LNCAP (cell line): ENCODE data around the gene IL33.

Experiments used
- CTCF ChIP-seq: fragments of 450-650 bp; IDR thresholded peaks from 2 replicates; pipeline ENCODE4 v1.5.1; 2017; ENCODE audit warnings: mild to moderate bottlenecking

The IL33 gene

DNA sequence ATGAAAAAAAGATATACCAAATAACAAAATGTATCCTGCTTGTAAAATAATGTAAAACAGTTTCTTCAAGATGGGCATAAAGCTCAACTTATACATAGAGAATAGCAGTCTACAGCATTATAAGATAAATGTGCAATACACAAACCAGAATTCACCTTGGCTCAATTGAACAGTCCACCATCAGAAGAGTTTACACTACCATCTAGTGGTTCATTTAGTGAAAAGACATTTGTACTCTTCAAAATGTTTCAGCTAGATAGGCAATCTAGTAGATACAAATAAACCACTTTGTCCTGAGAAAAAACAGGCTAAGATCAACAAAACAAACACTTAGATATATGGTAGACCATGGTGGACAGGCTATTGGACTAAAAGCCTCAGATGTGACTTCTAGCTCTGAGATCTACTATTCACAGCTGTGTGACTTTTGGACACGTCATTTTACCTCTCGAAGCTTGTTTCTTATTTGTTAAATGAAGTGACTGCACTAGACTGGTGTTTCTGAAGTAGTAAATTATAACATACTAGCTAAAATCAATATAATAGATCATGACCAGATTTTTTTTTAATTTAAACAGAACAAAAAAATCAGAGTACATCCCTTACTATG is 90.5 kb downstream of the IL33 start:
- peak; percentile 67 for TF ChIP-seq CTCF
